ENCODE data around the gene SMOC1. TPM values are rescaled to one million over a fixed set of nuclear protein-coding genes. Genes with fewer than 3 reads are reported as not detected.
A peak's percentile ranks its signal among the peaks of the same experiment; 100 is the strongest.

The SMOC1 gene
- polyA plus RNA-seq, 1 donor from 2014 or later, result not detected

- Mint-ChIP-seq H3K27ac (no peak overlapping the region), H3K4me3 (no peak overlapping the region), H3K4me1 (peaks cover 1 to 12% (median 9%) of the 10 kb centered on the region in 3 donors), H3K36me3 (no peaks in the 10 kb centered on the region), H3K9me3 (no peaks in the 10 kb centered on the region), H3K27me3 (peaks cover 2% of the 10 kb centered on the region)
These were observed 126.1 kb downstream of the SMOC1 start for GRCh38 chr14:70005281-70005805.

- no peaks in the 10 kb centered on the region for H3K9me3 Mint-ChIP-seq
- H3K36me3 Mint-ChIP-seq, result no peaks in the 10 kb centered on the region
- H3K4me1 Mint-ChIP-seq, result peaks cover 0 to 9% (median 9%) of the 10 kb centered on the region in 3 donors
- H3K27me3 Mint-ChIP-seq, result peaks cover 2% of the 10 kb centered on the region
- H3K27ac Mint-ChIP-seq, result no peak overlapping the region
- no peak overlapping the region for H3K4me3 Mint-ChIP-seq
These were observed 127.5 kb downstream of the SMOC1 start for GRCh38 chr14:70006699-70007098.

GRCh38 chr14:70008284-70009262 is 129.4 kb downstream of the SMOC1 start:
- peaks cover 0 to 9% (median 9%) of the 10 kb centered on the region in 3 donors for H3K4me1 Mint-ChIP-seq
- H3K27ac Mint-ChIP-seq, result no peak overlapping the region
- no peaks in the 10 kb centered on the region for H3K36me3 Mint-ChIP-seq
- H3K4me3 Mint-ChIP-seq, result no peak overlapping the region
- no peaks in the 10 kb centered on the region for H3K9me3 Mint-ChIP-seq
- peaks cover 2% of the 10 kb centered on the region for H3K27me3 Mint-ChIP-seq

DNA sequence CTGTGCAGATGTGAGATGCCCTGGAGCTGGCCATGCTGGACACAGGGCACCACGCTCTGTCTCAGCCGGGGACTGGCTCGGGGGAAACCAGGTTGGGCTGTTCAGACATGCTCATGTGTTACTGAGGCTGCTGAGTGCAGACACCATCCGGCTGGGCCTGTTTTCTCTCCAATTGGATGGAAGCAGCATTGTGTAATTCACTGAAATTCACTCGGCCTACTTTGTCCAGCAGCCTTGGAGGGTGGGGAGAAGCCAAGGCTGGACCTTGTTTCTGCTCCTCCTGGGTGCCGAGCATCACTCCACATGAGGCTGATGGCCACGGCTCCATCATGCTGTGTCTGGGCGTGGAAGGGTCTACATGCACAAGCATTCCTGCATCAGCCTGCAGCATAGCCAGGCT is 130.7 kb downstream of the SMOC1 start:
- H3K27ac Mint-ChIP-seq, result no peak overlapping the region
- no peaks in the 10 kb centered on the region for H3K9me3 Mint-ChIP-seq
- H3K27me3 Mint-ChIP-seq, result peaks cover 2% of the 10 kb centered on the region
- no peak overlapping the region for H3K4me3 Mint-ChIP-seq
- H3K36me3 Mint-ChIP-seq, result no peaks in the 10 kb centered on the region
- peaks cover 0 to 9% (median 9%) of the 10 kb centered on the region in 3 donors for H3K4me1 Mint-ChIP-seq

GRCh38 chr14:70011098-70011497 is 131.9 kb downstream of the SMOC1 start:
- Mint-ChIP-seq H3K27me3 (peaks cover 5% of the 10 kb centered on the region), H3K27ac (no peak overlapping the region), H3K4me1 (peaks cover 0 to 9% (median 9%) of the 10 kb centered on the region in 3 donors), H3K9me3 (no peaks in the 10 kb centered on the region), H3K36me3 (no peaks in the 10 kb centered on the region), H3K4me3 (no peak overlapping the region)

DNA sequence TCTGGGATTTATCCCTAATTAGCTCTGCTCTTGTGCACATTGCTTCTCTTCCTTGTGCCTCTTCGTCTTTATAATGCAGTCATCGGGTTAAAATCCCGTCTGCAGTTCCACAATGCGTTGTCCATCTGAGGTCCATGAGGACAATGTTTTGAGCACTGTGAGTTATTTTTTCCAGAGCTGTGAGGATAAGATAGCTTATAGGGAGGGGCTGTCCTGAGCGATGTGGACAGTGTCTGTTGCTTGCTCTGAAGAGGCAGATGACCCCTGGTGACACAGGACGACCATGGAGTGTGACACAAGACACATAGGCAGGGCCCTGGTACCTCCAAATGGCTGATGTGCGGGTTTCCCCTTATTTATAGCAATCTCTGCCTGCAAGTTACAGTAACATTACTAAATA is 132.5 kb downstream of the SMOC1 start:
- Mint-ChIP-seq H3K27ac (no peak overlapping the region), H3K4me1 (peaks cover 0 to 9% (median 9%) of the 10 kb centered on the region in 3 donors), H3K9me3 (no peaks in the 10 kb centered on the region), H3K36me3 (no peaks in the 10 kb centered on the region), H3K27me3 (peaks cover 5% of the 10 kb centered on the region), H3K4me3 (no peak overlapping the region)

DNA sequence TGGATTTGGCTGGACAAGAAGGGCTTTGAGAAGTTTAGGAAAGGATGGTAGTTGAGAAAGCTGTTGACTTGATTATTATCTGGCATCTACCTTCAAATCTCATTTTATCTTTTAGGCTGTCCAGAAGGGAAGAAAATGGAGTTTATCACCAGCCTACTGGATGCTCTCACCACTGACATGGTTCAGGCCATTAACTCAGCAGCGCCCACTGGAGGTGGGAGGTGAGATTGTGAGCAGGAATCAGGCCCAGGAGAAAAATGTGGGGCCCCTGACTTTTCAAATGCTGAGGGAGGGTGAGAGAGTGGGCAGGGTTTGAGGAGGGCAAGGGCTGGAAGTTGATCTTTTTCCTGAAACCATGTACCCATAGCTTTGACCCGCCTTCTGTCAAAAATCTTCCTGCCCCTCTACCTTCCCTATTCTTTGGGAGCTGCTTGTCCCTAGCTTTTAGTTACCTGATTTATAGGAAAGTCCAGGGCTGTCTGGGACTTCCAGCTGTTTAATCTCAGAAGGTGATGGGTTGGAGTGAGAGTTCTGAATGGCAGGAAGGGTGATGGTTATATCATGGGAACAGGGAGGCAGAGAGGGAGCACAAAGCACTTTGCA is 134.2 kb downstream of the SMOC1 start:
- Mint-ChIP-seq H3K27ac (no peak overlapping the region), H3K27me3 (peaks cover 10% of the 10 kb centered on the region), H3K4me1 (peaks cover 5 to 9% (median 5%) of the 10 kb centered on the region in 3 donors), H3K4me3 (no peak overlapping the region), H3K36me3 (no peaks in the 10 kb centered on the region), H3K9me3 (no peaks in the 10 kb centered on the region)

DNA sequence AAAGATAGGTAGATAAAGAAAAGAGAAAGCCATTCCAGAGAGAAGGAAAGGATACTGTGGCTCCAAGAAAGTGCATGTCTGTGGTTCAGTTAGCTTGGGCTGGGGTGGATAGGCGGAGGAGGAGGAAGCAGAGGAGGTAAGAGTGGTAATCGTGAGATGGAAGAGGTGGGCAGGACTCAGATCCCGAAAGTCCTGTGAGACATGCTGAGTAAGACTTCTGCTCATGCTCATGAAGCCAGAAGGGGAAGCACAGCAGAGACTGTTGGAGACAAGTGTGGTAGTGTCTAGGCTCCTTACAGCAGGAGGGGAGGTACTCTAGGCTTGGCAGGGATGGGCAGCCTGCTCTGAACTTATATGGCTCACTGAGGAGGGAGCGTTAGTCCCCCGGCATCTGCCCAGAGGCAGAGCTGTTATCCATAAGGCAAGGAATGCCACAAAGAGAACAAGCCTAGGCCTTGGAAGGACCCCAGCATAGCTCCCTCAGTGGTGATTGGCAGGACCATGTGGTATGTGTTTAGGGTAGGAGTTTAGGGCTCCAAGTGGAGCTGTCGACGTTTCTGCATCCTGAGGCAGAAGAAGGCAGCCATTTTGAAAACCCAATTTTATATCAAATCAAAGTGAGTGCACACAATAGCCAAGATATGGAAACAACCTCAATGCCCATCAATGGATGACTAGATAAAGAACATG is 135.3 kb downstream of the SMOC1 start:
- H3K4me1 Mint-ChIP-seq, result peaks cover 0 to 9% (median 5%) of the 10 kb centered on the region in 3 donors
- H3K36me3 Mint-ChIP-seq, result no peaks in the 10 kb centered on the region
- H3K9me3 Mint-ChIP-seq, result no peaks in the 10 kb centered on the region
- peaks cover 10% of the 10 kb centered on the region for H3K27me3 Mint-ChIP-seq
- no peak overlapping the region for H3K27ac Mint-ChIP-seq
- no peak overlapping the region for H3K4me3 Mint-ChIP-seq

DNA sequence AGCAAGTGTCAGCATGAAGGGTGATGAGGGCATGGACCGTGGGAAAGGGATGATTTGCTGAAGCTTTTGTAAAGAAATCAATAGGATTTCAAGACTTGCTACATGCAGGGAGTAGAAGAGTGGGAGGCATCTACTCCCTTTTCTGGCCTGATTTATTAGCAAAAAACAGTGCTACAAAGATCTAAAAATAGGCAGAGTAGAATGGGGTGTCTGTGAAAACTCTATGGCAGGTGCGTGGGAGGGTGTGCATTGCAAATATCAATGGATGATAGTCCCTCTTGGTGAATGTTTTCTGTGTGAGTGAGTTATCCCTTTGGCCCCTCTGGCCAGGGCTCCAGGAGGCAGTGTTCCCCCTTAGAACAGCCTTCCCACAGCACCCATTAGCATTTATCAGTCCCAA is 139.0 kb downstream of the SMOC1 start:
- no peaks in the 10 kb centered on the region for H3K9me3 Mint-ChIP-seq
- H3K36me3 Mint-ChIP-seq, result no peaks in the 10 kb centered on the region
- no peak overlapping the region for H3K27ac Mint-ChIP-seq
- peaks cover 0 to 9% (median 5%) of the 10 kb centered on the region in 3 donors for H3K4me1 Mint-ChIP-seq
- peaks cover 10% of the 10 kb centered on the region for H3K27me3 Mint-ChIP-seq
- H3K4me3 Mint-ChIP-seq, result no peak overlapping the region

DNA sequence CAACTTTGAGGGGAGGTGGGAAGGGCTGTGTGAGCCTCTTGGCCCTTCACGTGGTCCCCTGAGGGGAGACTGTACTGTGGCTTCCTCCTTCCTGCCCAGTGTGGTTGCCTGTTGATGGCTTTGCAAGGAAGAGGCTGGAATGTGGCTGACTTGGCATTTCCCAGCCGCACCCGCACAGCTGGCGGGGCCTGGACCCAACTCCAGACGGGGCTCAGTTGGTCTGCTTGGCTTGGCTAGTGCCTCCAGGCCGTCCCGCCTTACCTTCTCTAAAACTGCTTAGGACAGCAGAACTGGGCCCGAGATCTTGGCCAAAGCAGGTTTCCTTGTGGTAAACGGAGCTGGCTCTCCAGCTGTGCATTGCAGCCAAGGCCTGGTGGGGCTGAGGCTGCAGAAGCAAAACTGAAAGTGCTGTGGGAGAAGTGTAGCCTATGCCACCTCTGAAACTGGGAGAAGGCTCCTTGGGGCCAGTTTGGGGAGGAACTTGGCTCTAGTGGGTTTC is 139.5 kb downstream of the SMOC1 start:
- peak overlapping the region in 1 of 3 donors; percentile 3 for H3K27ac Mint-ChIP-seq
- peaks cover 10% of the 10 kb centered on the region for H3K27me3 Mint-ChIP-seq
- peaks cover 0 to 9% (median 5%) of the 10 kb centered on the region in 3 donors for H3K4me1 Mint-ChIP-seq
- peak overlapping the region in 1 of 4 donors; percentile 55 for H3K4me3 Mint-ChIP-seq
- H3K36me3 Mint-ChIP-seq, result no peaks in the 10 kb centered on the region
- H3K9me3 Mint-ChIP-seq, result no peaks in the 10 kb centered on the region

DNA sequence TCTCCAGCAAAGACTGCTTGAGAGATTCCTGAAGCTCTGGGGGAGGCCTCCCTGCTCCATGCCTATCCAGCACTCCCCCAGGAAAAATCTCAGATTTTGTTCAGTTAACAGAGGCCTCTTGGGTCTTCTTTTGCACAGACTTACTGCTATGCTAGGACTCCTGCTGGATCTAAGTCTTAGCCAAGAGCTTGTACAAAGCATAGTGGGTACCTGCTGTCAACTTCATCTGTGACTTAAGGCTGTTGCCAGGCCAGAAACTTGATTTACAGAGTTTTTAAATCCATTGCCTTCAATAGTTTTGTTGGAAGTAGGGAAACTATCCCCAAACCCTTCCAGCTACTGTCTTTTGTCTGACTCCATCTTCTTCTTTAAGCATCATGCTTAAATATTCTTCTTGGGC is 140.5 kb downstream of the SMOC1 start:
- peaks cover 10% of the 10 kb centered on the region for H3K27me3 Mint-ChIP-seq
- H3K9me3 Mint-ChIP-seq, result no peaks in the 10 kb centered on the region
- H3K4me3 Mint-ChIP-seq, result no peak overlapping the region
- peak overlapping the region in 1 of 3 donors; percentile 11 for H3K27ac Mint-ChIP-seq
- peaks cover 0 to 9% (median 5%) of the 10 kb centered on the region in 3 donors for H3K4me1 Mint-ChIP-seq
- no peaks in the 10 kb centered on the region for H3K36me3 Mint-ChIP-seq

- Mint-ChIP-seq H3K9me3 (no peaks in the 10 kb centered on the region), H3K27me3 (peaks cover 7% of the 10 kb centered on the region), H3K27ac (no peak overlapping the region), H3K4me3 (no peak overlapping the region), H3K4me1 (peaks cover 0 to 9% (median 5%) of the 10 kb centered on the region in 3 donors), H3K36me3 (no peaks in the 10 kb centered on the region)
These were observed 141.3 kb downstream of the SMOC1 start for GRCh38 chr14:70020352-70021170.

GRCh38 chr14:70021548-70022220 is 142.5 kb downstream of the SMOC1 start:
- peaks cover 5% of the 10 kb centered on the region for H3K27me3 Mint-ChIP-seq
- no peaks in the 10 kb centered on the region for H3K9me3 Mint-ChIP-seq

More at GRCh38 chr14:70021548-70022220, 142.5 kb downstream of the SMOC1 start:
- Mint-ChIP-seq H3K36me3 (no peaks in the 10 kb centered on the region), H3K27ac (no peak overlapping the region), H3K4me3 (no peak overlapping the region), H3K4me1 (peaks cover 0 to 9% (median 5%) of the 10 kb centered on the region in 3 donors)
